ENCODE data around the gene ADSL. TPM values are rescaled to one million over a fixed set of nuclear protein-coding genes. Genes with fewer than 3 reads are reported as not detected.

The ADSL gene
- total and polyA plus RNA-seq, 2 of the 4 experiments (the other 2 are of a cell fraction) = 93.6 to 229 TPM

GRCh38 chr22:40374567-40374966 lies 28.3 kb downstream of the ADSL start:
- no peak overlapping the region for H3K4me3 ChIP-seq (ENCODE audit: insufficient read depth, low read depth, low read length)
- no peak overlapping the region for H3K56ac ChIP-seq (ENCODE audit: extremely low read depth, insufficient read depth, low read length)
- no peak overlapping the region for H2AK9ac ChIP-seq (replicated peaks; ENCODE audit: low read depth, low read length, poor library complexity)
- H3K9me3 ChIP-seq (ENCODE audit: control insufficient read depth, insufficient read depth, low read length) = no peaks in the 10 kb centered on the region
- H2BK15ac ChIP-seq (ENCODE audit: low read depth, low read length) = no peak overlapping the region
- H3K27ac ChIP-seq (ENCODE audit: insufficient read depth, low read length) = no peak overlapping the region
- no peak overlapping the region for H2BK120ac ChIP-seq (ENCODE audit: low read depth, low read length)
- POLR2A ChIA-PET (ENCODE audit: unreplicated experiment) = no interaction called here
- H3K9ac ChIP-seq (ENCODE audit: low read depth, low read length) = no peak overlapping the region
- no peaks in the 10 kb centered on the region for H3K36me3 ChIP-seq (ENCODE audit: control insufficient read depth, insufficient read depth, low read length)
- H4K91ac ChIP-seq (ENCODE audit: insufficient read depth, low read depth, low read length) = no peak overlapping the region
- ATAC-seq (ENCODE audit: low read depth) (no peak), DNase-seq (no peak)
- no peaks in the 10 kb centered on the region for H3K27me3 ChIP-seq (ENCODE audit: control insufficient read depth, insufficient read depth, low read length)
- H3K23ac ChIP-seq (ENCODE audit: low read depth, low read length) = no peak overlapping the region
- H2BK5ac ChIP-seq (ENCODE audit: low read depth, low read length, poor library complexity, severe bottlenecking) = no peak overlapping the region
- H3K4me1 ChIP-seq (ENCODE audit: control insufficient read depth, insufficient read depth, low read length) = peaks cover 3% of the 10 kb centered on the region; the same call in 1 of the 2 replicates
- H4K8ac ChIP-seq (ENCODE audit: low read depth in 2 of 2, low read length in 2 of 2) = no peak overlapping the region
- no peak overlapping the region for H3K18ac ChIP-seq (ENCODE audit: low read depth, low read length)
- intact Hi-C loops (cut with micrococcal nuclease) (loop anchor here (5.0 to 10.0 kb wide), 2 partner anchors 273 to 520 kb away; no protein-coding TSS in a partner anchor), in situ Hi-C loops (cut with MboI; ENCODE audit: low sequenced_read_pairs) (no loop called here), dilution Hi-C loops (cut with HindIII; ENCODE audit: low sequenced_read_pairs, unreplicated experiment) (no loop called here)
- peak; percentile 42; the same call in 1 of the 2 replicates for TF ChIP-seq NFE2L2 (IDR thresholded peaks at IDR 0.05; ENCODE audit: low read depth, low read length)
- TF ChIP-seq CHD1 (IDR thresholded peaks at IDR 0.05; ENCODE audit: low read depth, low read length) = no peak
- no TSS peak for BruUV-seq (replicated peaks)
- H3K4me2 ChIP-seq (ENCODE audit: low read depth, low read length) = no peak overlapping the region
- H2AK5ac ChIP-seq (ENCODE audit: low read depth, low read length) = no peak overlapping the region
- no peak overlapping the region for H3K14ac ChIP-seq (replicated peaks; ENCODE audit: low read depth, low read length)
- H4K5ac ChIP-seq (ENCODE audit: low read depth, low read length) = no peak overlapping the region
- no peak overlapping the region for H2AFZ ChIP-seq (replicated peaks; ENCODE audit: low read length, poor library complexity)
- peaks cover 15% of the 10 kb centered on the region for H3K9me1 ChIP-seq (ENCODE audit: insufficient read depth, low read length)
- no peak overlapping the region for H3K4ac ChIP-seq (ENCODE audit: low read depth, low read length)
- H3K79me1 ChIP-seq (ENCODE audit: low read depth in 1 of 2, low read length in 2 of 2) = peaks cover 26 to 68% of the 10 kb centered on the region in 2 experiments
- H4K20me1 ChIP-seq (ENCODE audit: insufficient read depth, low read length) = peaks cover 21% of the 10 kb centered on the region; the same call in 1 of the 2 replicates
- no peak overlapping the region for H2BK20ac ChIP-seq (ENCODE audit: low read depth, low read length)
- WGBS, 2 experiments (ENCODE audit: extremely low coverage in 2 of 2, insufficient read length in 1 of 2) = 96% methylated on average over 7 of the region's 8 CpGs; no CpG with 5 or more reads in 1 of the 2 experiments
- CTCF ChIA-PET = no interaction called here
